ENCODE results near the gene LAMB1. TPM values are rescaled to one million over a fixed set of nuclear protein-coding genes. Genes with fewer than 3 reads are reported as not detected.

LAMB1 gene
- total RNA-seq (32.8 and 34.0 TPM in 2 replicates), polyA plus RNA-seq (28.7 and 31.8 TPM in 2 replicates)

GRCh38 chr7:108002726-108003598, at the start of gene LAMB1:
LAMB1 (minus strand) TSS chr7:108003161; CDS start chr7:108002885, 276 bp downstream.
- DNase-seq (ENCODE audit: low read depth in 1 of 2, low spot score in 1 of 2) = peak; percentile 67 to 93
- no peaks in the 10 kb centered on the region for H3K9me3 ChIP-seq (ENCODE audit: low read depth)
- H3K27me3 ChIP-seq = peaks cover 74% of the 10 kb centered on the region
- H3K27ac ChIP-seq = no peak within 1 kb of the TSS
- no peak for TF ChIP-seq CTCF (IDR thresholded peaks at IDR 0.05; ENCODE audit: low read depth, low read length)
- peaks cover 10% of the 10 kb centered on the region for H3K4me1 ChIP-seq (ENCODE audit: low read depth)
- H3K36me3 ChIP-seq = no peaks in the 10 kb centered on the region
- peak within 1 kb of the TSS; percentile 56 for H3K4me3 ChIP-seq

GRCh38 chr7:108051454-108051853, 48.5 kb upstream of the LAMB1 start:
- Histone ChIP-seq H3K27ac (no peak overlapping the region), H3K4me3 (no peak overlapping the region), H3K9me3 (ENCODE audit: low read depth) (no peaks in the 10 kb centered on the region), H3K27me3 (no peaks in the 10 kb centered on the region), H3K4me1 (ENCODE audit: low read depth) (peaks cover 6% of the 10 kb centered on the region), H3K36me3 (no peaks in the 10 kb centered on the region)
- DNase-seq (ENCODE audit: low read depth in 1 of 2, low spot score in 1 of 2) = no peak
- no peak for TF ChIP-seq CTCF (IDR thresholded peaks at IDR 0.05; ENCODE audit: low read depth, low read length)

DNA sequence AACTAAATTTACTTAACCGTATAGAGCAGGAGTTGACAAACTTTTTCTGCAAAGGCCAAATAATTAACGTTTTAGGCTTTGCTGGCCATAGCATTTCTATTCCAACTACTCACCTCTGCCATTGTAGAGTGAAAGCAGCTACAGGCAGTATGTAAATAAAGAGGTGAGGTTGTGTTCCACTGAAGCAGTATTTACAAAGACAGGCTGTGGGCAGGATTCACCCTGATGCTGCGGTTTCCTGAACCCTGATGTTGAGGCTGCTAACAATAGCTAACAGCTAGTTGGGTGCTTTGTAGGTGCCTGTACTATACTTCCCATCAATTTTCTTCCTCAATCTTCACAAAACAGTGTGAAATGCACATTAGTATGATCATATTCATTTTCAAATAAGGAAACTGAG, 47.0 kb upstream of the LAMB1 start:
- H3K4me1 ChIP-seq (ENCODE audit: low read depth) = peaks cover 8% of the 10 kb centered on the region
- no peak for DNase-seq (ENCODE audit: low read depth in 1 of 2, low spot score in 1 of 2)
- no peaks in the 10 kb centered on the region for H3K9me3 ChIP-seq (ENCODE audit: low read depth)
- TF ChIP-seq CTCF (IDR thresholded peaks at IDR 0.05; ENCODE audit: low read depth, low read length) = no peak
- no peaks in the 10 kb centered on the region for H3K36me3 ChIP-seq
- no peak overlapping the region for H3K4me3 ChIP-seq
- no peak overlapping the region for H3K27ac ChIP-seq
- no peaks in the 10 kb centered on the region for H3K27me3 ChIP-seq

DNA sequence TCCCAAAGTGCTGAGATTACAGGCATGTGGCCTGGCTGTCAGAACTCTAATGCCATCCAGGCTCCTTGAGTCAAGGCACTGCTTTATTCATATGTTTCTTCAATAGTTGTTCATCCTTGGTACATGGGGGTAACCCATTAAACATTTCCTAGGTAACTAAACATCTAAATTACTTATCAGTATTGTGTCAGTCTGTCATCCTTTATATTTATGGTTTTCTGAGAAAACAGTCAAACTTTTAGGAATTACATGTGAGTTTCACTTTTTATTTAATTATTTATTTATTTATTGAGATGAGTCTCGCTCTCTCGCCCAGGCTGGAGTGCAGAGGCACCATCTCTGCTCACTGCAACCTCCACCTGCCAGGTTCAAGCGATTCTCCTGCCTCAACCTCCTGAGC, 45.5 kb upstream of the LAMB1 start:
- H3K4me1 ChIP-seq (ENCODE audit: low read depth) = peaks cover 14% of the 10 kb centered on the region
- no peak overlapping the region for H3K27ac ChIP-seq
- H3K36me3 ChIP-seq = no peaks in the 10 kb centered on the region
- no peaks in the 10 kb centered on the region for H3K9me3 ChIP-seq (ENCODE audit: low read depth)
- TF ChIP-seq CTCF (IDR thresholded peaks at IDR 0.05; ENCODE audit: low read depth, low read length) = no peak
- H3K27me3 ChIP-seq = no peaks in the 10 kb centered on the region
- no peak for DNase-seq (ENCODE audit: low read depth in 1 of 2, low spot score in 1 of 2)
- no peak overlapping the region for H3K4me3 ChIP-seq

DNA sequence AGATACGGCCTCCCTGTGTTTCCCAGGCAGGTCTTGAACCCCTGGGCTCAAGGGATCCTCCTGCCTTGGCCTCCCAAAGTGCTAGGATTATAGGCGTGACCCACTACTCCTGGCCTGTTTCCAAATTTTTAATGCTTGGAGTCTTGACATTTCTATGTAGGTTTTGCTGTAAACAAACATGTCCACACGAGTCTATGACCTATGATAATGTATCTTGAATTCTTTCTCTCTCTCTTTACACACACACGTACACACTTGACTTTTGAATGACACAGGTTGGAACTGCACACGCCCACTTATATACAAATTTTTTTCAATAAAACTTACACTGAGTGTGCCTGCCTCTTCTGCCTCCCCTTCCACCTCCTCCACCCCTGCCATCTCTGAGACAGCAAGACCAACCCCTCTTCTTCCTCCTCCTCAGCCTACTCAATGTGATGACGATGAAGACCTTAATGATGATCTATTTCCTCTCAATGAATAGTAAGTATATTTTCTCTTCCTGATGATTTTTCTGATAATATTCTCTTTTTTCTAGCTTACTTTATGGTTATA, 44.1 kb upstream of the LAMB1 start:
- H3K27me3 ChIP-seq = no peaks in the 10 kb centered on the region
- H3K36me3 ChIP-seq = no peaks in the 10 kb centered on the region
- H3K4me1 ChIP-seq (ENCODE audit: low read depth) = peaks cover 14% of the 10 kb centered on the region
- H3K27ac ChIP-seq = no peak overlapping the region
- H3K9me3 ChIP-seq (ENCODE audit: low read depth) = no peaks in the 10 kb centered on the region
- no peak for DNase-seq (ENCODE audit: low read depth in 1 of 2, low spot score in 1 of 2)
- H3K4me3 ChIP-seq = no peak overlapping the region
- no peak for TF ChIP-seq CTCF (IDR thresholded peaks at IDR 0.05; ENCODE audit: low read depth, low read length)

All from cardiac muscle cell (in vitro differentiated cells and primary cell).